H54 (cell line): ENCODE measurements around the gene USPL1.

Source experiments
- DNase-seq: peaks from one replicate; pipeline ENCODE4 v3.0.0; 2011; ENCODE audit warnings: low spot score, mixed read lengths; ENCODE audit not compliant: insufficient read length
- FAIRE-seq: peaks from 3 replicates; lab custom pipeline; 2011; peaks lifted over from hg19 to GRCh38; lab: Jason Lieb, UNC
- POLR2A ChIP-seq: IDR thresholded peaks from 2 replicates; pipeline ENCODE4 v1.6.1; 2011; ENCODE audit warnings: low read depth, mild to moderate bottlenecking, low read length

The USPL1 gene

DNA sequence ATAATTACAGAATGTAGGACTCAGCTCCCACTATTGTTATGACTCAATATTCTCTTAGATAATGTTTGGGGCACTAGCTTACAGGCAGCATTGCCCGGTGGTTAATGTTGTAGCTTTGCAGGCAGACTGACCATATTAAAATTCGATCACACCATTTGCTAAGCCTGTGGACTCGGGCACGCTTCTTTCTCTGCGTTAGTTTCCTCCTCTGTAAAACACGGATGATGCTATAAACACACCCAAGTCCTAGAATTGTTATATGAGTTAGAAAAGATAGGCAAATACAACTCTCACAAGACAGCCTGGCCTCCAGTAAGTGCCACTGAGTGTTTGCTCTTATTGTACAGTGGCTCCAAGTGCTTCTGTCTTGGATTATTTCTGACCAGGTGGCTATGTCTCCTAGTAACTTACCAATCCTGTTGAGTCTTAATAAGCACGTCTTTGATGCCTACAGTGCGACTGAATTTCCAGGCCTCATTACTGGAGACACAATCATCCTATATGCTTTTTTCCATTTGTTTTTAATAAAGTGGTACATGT, 67.7 kb downstream of the USPL1 start:
- FAIRE-seq (no peak), DNase-seq (no peak)
- no peak for TF ChIP-seq POLR2A

DNA sequence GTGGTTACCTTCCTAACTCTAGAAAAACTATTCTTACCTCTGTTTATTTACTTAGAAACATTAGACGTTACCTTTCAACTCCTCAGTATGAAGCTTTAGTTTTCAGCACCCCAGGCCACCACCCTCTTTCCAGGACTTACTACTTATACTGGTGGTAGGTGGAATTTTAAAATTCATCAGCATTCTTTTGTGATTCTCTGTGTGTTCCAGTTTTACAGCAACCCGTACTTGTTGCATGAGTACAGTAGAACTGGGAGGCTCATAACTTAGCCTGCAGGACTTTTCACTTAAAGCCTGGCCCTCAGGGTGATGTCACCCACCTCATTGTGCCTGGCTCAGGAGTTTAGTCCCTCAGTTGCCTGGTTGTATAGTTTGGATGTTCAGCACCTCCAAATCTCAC, 68.3 kb downstream of the USPL1 start:
- DNase-seq (no peak), FAIRE-seq (no peak)
- no peak for TF ChIP-seq POLR2A

DNA sequence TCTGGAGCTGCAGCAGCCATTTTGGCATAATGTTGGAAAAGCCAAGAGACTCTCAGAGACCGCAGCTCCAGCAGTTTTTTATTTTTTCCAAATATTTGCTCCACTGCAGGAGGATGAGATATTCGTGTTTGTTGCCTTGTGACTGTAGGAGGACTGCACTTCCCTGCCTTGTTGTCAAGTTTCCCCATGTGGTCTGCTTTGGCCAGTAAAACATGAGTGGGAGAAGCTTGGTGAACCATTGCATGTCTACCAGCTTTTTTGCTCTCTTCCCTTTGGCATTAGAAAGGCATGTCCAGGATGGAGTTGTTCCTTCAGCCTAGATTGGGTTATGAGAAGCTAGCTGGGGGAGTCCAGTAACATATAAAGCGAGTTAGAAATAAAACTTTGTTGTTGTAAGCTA, 69.9 kb downstream of the USPL1 start:
- TF ChIP-seq POLR2A = no peak
- DNase-seq (no peak), FAIRE-seq (no peak)

DNA sequence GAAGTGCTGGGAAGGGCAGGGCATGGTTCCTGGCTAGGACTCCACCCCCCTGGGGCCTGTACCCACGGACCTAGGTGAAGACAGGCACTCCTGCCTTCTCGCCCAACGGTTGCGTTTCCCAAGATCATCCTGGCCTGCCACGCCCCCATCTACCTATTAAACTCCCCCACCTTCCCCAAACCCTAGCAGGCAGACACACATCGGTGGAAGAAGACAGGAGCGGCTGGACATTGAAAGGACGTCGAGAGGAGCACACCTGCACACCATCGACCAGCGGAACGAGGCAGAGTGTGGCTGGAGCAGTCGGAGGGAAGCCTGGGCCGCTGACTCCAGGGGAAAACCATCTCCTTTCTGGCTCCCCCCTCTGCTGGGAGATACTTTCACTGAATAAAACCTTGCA, 72.0 kb downstream of the USPL1 start:
- FAIRE-seq (no peak), DNase-seq (no peak)
- TF ChIP-seq POLR2A = no peak

DNA sequence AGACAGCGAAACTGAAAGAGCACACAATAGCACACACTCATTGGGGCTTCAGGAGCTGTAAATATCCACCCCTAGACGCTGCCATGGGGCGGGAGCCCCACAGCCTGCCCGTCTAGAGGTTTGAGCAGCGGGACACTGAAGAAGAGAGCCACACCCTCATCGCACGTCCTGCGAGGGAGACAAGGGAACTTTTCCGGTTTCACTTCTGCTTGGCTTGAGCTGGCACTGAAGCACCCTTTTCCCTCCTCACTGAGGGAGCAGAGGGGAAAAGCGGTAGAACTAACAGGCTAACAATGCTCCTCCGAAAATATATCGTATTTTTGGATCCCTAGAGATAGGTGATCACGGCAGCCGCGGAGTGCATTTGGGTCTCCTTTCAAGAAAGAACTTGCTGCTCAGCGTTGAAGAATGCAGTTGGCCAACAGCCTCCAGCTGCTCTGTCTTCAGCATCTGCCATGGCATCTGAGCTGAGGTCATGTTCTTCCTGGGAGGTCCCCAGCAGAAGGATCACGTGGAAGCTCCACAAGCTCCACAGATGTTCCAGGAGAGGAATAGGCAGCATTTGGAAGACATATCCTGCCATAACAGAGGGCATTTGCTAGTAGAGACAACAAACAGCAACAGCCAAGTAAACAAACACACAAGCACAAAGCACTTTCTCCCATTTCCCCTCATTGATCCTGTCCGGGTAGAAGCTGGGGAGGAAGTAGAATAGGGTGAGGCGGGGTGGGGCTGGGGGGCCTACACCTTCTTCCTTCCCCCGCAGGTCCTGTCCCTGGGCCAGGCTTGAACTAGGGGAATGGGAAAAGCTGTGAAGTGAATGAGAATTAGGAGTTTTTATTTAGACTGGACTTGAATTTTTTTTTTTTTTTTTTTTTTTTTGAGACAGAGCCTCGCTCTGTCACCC, 72.8 kb downstream of the USPL1 start:
- peak; percentile 38 for DNase-seq

DNA sequence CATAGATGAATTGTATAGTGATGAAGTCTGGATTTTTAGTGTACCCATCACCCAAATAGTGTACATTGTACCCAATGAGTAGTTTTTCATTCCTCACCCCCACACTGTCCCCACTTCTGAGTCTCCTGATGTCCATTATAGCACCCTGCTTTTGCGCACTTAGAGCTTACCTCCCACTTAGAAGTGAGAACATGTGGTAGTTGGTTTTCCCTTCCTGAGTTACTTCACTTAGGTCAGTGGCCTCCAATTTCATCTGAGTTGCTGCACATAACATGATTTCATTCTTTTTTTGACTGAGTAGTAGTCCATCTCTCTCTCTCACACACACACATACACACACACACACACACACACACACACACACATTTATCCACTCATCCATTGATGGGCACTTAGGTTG, 74.4 kb downstream of the USPL1 start:
- DNase-seq (no peak), FAIRE-seq (no peak)
- no peak for TF ChIP-seq POLR2A

More for the DNA sequence above, 72.8 kb downstream of the USPL1 start:
- peak; percentile 45 for FAIRE-seq
- TF ChIP-seq POLR2A = no peak; the same call in 1 of the 2 replicates

DNA sequence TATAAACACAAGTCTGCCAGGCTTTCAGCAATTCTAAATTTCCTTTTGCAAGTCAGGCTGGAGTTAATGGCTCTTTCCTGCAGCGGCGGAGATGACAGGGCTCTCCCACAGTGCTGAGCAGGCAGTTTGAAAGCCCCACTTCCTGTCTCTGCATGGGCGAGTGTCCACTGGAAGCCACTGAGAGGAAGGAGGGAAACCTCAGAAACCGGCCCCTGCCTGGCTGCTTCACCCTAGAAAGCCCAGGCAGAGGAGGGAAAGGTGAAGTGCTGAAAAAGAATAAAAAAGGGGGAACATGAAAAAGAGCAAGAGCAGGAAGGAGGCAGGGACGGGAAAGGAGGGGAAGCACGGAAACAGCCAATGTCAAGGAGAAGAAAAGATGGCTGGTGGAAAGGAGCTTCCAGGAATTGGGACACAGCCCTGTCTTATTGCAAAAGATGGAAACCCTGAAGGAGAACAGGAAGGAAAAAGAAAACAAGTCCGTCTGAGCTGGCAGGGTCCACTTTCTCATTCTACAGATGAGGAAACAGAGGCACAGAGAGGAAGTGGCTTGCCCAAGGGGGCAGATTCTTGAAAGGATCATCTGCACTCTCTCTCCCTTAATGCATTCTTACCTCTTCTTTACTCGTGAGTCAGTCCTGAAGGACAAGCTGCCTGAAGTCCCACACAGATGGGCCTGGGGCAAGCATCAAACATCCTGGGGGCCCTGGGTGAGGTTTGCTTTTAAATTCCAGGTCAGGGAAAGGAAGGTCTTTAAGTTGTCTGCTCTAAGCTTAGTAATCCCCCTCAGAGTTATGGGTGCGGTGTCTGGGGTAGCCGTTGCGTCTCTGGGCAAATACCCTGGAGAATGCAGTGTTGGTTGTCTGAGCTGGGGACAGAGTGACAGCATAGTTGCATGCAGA, 78.8 kb downstream of the USPL1 start:
- TF ChIP-seq POLR2A = no peak
- DNase-seq (no peak), FAIRE-seq (no peak)

DNA sequence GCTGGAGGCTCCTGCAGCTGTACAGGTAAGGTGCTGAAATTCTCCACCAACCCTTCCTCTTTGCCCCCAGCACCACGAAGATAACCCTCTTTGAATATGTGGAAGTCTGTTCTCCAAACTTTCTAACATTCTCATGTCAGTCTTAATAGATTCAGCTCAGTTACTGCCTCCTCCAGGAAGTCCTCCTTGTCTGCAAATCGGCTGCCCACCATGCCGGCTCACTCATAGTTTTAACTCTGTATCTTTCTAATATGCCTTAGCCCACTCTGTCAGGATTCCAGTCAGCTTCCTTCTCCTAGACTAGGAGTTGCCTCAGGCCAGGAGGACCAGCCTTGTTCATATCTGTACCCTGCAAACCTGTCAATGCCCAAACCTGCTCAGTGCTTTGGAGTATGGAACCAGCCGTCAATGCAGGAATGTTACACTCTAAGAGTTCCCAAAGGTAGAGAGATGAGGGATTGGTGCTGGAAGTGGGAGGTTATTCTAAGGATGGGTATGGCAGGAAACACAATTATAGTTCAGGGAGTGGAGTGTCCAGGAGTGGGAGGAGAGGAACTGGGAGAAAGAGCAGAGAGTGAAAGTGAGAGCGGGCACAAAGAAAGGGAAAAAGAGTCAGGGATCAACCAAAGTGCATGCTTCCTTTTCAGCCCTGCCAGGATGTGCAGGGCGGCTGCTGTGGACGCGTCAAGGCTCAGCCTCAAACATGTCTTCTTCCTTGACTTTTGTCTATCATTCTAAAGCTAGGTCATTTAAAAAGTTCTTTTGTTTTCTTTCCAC, 79.6 kb downstream of the USPL1 start:
- TF ChIP-seq POLR2A = no peak
- no peak for FAIRE-seq
- DNase-seq = no peak

DNA sequence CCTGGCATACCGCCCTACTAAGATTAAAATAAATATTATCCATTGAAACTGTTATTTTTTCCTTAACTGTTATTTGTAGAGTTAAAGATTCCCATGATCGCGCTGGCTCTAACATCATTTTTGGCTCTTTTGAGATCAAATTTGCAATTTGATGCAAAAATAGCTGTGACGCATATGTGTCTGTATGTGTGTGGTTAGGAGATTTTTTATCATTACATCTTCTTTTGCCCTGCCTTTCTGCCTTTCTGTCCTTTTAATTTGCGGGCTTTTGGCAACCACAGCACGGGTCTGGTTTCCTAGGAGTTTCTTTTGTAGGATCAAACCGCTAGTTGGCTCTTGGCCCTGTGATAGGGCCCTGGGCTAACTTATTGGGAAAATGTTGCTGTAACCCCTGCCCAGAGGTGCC, 80.3 kb downstream of the USPL1 start:
- DNase-seq (no peak), FAIRE-seq (no peak)

DNA sequence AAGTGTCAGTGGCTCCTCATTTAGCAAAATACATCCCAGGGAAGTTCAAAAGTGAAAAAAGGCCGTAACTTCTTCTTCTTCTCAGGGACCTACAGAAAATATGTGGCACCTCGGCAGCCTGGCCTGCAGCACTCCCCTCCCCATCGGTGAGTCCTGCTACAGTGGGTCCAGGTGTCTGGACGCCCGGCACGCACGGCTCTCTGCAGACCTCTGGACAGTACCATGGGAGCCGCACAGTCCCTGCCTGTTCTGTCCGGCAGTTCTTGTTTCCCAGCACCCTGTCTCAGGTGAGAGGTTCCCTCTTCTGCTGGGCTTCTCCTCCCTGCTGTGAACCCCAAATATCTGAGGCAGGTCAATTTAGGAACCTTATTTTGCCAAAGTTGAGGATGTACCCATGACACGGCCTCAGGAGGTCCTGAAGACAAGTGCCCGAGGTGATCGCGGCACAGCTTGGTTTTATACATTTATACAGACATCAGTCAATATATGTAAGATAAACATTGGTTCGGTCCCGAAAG, 80.8 kb downstream of the USPL1 start:
- no peak for FAIRE-seq

More for the DNA sequence above, 80.3 kb downstream of the USPL1 start:
- no peak for TF ChIP-seq POLR2A

DNA sequence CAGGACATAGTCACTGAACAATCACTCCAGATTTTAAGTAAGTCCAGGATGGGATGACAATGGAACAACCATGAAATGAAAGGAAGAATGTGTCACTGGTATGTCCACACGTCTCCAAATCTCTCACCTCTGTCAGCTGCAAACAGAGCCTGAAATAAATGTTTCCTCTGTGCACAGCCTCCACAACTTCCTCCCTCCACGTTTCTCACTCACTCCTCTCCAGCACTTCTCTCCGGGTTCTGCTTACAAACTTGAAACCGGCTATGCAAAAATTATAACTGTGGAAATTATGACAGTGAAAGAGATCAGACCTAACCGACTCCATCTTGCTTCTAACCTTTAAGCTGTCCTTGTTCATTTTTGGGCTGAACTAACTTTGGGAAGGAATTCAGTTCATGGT, 82.6 kb downstream of the USPL1 start:
- no peak for TF ChIP-seq POLR2A
- DNase-seq (no peak), FAIRE-seq (no peak)

More for the DNA sequence above, 80.8 kb downstream of the USPL1 start:
- no peak for TF ChIP-seq POLR2A
- DNase-seq = no peak

DNA sequence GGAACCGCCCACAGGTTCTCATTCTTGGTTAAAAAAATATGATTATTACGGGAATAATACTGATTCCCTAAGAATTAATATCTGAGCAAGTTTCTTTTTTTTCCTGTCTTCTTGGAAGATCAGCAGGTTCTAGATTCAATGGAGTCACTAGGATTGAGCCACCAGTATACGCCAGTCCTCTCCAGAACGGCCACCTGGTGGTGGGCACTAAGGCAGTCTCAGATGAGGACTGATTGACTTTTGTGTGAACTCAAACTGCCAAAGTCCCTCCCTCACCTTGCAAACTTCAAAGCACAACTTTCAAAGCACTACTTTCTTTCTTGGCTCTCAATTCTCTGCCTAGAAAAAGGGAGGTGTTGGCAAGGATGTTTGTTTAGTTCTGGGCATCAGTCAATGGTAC, 84.3 kb downstream of the USPL1 start:
- DNase-seq (no peak), FAIRE-seq (no peak)
- no peak for TF ChIP-seq POLR2A

DNA sequence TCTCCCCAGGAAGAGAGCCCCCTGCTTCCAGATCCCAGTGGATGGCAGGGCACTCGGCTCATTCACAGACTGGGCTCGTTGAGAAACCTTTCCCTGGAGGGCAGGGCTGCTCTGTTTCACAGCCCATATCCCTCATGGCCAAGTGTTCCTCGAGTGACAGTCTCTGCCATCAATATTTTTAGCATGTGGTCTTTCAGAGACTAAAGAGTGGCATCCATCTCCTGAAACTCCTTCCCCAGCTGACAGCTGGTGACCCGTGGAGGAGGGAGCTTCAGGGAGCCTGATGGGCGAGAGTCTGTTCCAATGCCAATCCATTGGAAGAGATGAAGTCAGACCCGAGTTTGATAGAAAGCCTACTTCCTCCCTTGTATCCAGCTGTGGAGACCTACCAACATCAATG, 86.9 kb downstream of the USPL1 start:
- FAIRE-seq (no peak), DNase-seq (no peak)
- no peak for TF ChIP-seq POLR2A
